ENCODE data around the gene FGFR4.
A peak's percentile ranks its signal among the peaks of the same experiment; 100 is the strongest.

The FGFR4 gene

GRCh38 chr5:177133096-177133852 is 46.6 kb downstream of the FGFR4 start, which contains the start of gene NSD1:
TSS of gene NSD1 (plus strand) at chr5:177133773. CDS start at chr5:177135104, 1,331 bp downstream.
- peak; percentile 88 for DNase-seq

- peak; percentile 39 for DNase-seq
Measured at GRCh38 chr5:177133853-177134696, 47.4 kb downstream of the FGFR4 start.

GRCh38 chr5:177134697-177135225 is 48.0 kb downstream of the FGFR4 start:
- no peak for DNase-seq

- DNase-seq: no peak
Measured at GRCh38 chr5:177140312-177140711, 53.6 kb downstream of the FGFR4 start.

GRCh38 chr5:177141496-177141895 is 54.8 kb downstream of the FGFR4 start:
- no peak for DNase-seq

- no peak for DNase-seq
Measured at GRCh38 chr5:177142098-177142611, 55.4 kb downstream of the FGFR4 start.

GRCh38 chr5:177142778-177143177 is 56.1 kb downstream of the FGFR4 start:
- DNase-seq: no peak

GRCh38 chr5:177146891-177147638 is 60.4 kb downstream of the FGFR4 start:
- DNase-seq: no peak
